ENCODE measurements around the gene ANK2.
"Not testable (repeated sequence)": the region's sequence is repeated elsewhere in the genome, so short reads cannot be mapped to it uniquely, and the experiment has no call there.

The ANK2 gene

GRCh38 chr4:113221990-113222389, 172.5 kb downstream of the ANK2 start:
- DNase-seq: no peak

- no peak for DNase-seq
Observed at GRCh38 chr4:113222471-113222870, 173.0 kb downstream of the ANK2 start.

GRCh38 chr4:113223001-113223400, 173.5 kb downstream of the ANK2 start:
- no peak for DNase-seq

- DNase-seq: no peak
Observed at GRCh38 chr4:113232194-113232593, 182.7 kb downstream of the ANK2 start.

GRCh38 chr4:113236916-113237315, 187.5 kb downstream of the ANK2 start:
- no peak for DNase-seq

GRCh38 chr4:113243312-113243711, 193.9 kb downstream of the ANK2 start:
- DNase-seq: peak; percentile 32

- not testable (repeated sequence) for DNase-seq
Observed at GRCh38 chr4:113244747-113245146, 195.3 kb downstream of the ANK2 start.

GRCh38 chr4:113248320-113248719, 198.9 kb downstream of the ANK2 start:
- peak; percentile 33 for DNase-seq

GRCh38 chr4:113255628-113256027, 206.2 kb downstream of the ANK2 start:
- no peak for DNase-seq

- DNase-seq: no peak
Observed at GRCh38 chr4:113256946-113257345, 207.5 kb downstream of the ANK2 start.

GRCh38 chr4:113260688-113261087, 211.2 kb downstream of the ANK2 start:
- no peak for DNase-seq

- no peak for DNase-seq
Observed at GRCh38 chr4:113263274-113263673, 213.8 kb downstream of the ANK2 start.

- no peak for DNase-seq
Observed at GRCh38 chr4:113270520-113271319, 221.3 kb downstream of the ANK2 start.

GRCh38 chr4:113272523-113272922, 223.1 kb downstream of the ANK2 start:
- DNase-seq: no peak

GRCh38 chr4:113273721-113274220, 224.3 kb downstream of the ANK2 start:
- no peak for DNase-seq

GRCh38 chr4:113276464-113277170, 227.2 kb downstream of the ANK2 start:
- DNase-seq: no peak

- peak; percentile 78 for DNase-seq
Observed at GRCh38 chr4:113278324-113278934, 229.0 kb downstream of the ANK2 start.

GRCh38 chr4:113285501-113285900, 236.0 kb downstream of the ANK2 start:
- no peak for DNase-seq

- DNase-seq: no peak
Observed at GRCh38 chr4:113288257-113288656, 238.8 kb downstream of the ANK2 start.

GRCh38 chr4:113288696-113289095, 239.2 kb downstream of the ANK2 start:
- no peak for DNase-seq

- no peak for DNase-seq
Observed at GRCh38 chr4:113289766-113290165, 240.3 kb downstream of the ANK2 start.

GRCh38 chr4:113290666-113291065, 241.2 kb downstream of the ANK2 start:
- DNase-seq: no peak

GRCh38 chr4:113292371-113293042, 243.1 kb downstream of the ANK2 start:
- no peak for DNase-seq

Data from OCI-M1 (cell line).